IMR-90 (cell line): ENCODE measurements around the gene GPR176. TPM values are rescaled to one million over a fixed set of nuclear protein-coding genes. Genes with fewer than 3 reads are reported as not detected.

Source experiments
- ATAC-seq: fragments of 200-7000 bp; cut with Tn5 transposase; 2 replicates; pipeline ENCODE4 v1.9.1; 2020; ENCODE audit warnings: low read depth, mild to moderate bottlenecking, moderate library complexity
- BruUV-seq: library from RNA; stranded (reverse); fragments of 400-500 nt; replicated peaks from 2 replicates; lab custom pipeline; 2021; lab: Mats Ljungman, UMichigan
- CTCF ChIA-PET: fragments of 300-600 bp; formaldehyde crosslinking; extraction: SDS; loops from one replicate; lab custom pipeline; 2021; ENCODE audit warnings: antibody characterized with exemption; lab: Yijun Ruan, JAX
- POLR2A ChIA-PET: fragments of 300-600 bp; sonication (Branson Sonifier 250); formaldehyde crosslinking; loops from one replicate; lab custom pipeline; 2022; ENCODE audit warnings: antibody characterized with exemption; ENCODE audit not compliant: unreplicated experiment; lab: Charles Lee
- DNase-seq: peaks from one replicate; pipeline ENCODE4 v3.0.0; 2013
- H2AFZ ChIP-seq: replicated peaks from 2 replicates; pipeline ENCODE3; 2013; ENCODE audit warnings: low read length, mild to moderate bottlenecking; ENCODE audit not compliant: poor library complexity
- H2AK5ac ChIP-seq: 2 replicates; pipeline ENCODE4 v1.6.1; 2013; ENCODE audit warnings: low read depth, low read length, inconsistent platforms
- H2AK9ac ChIP-seq: replicated peaks from 2 replicates; pipeline ENCODE3; 2013; ENCODE audit warnings: mild to moderate bottlenecking, low read depth, low read length, moderate library complexity; ENCODE audit not compliant: poor library complexity
- H2BK120ac ChIP-seq: 2 replicates; pipeline ENCODE4 v1.6.1; 2013; ENCODE audit warnings: low read depth, low read length, inconsistent platforms
- H2BK15ac ChIP-seq: 3 replicates; pipeline ENCODE4 v1.6.1; 2013; ENCODE audit warnings: low read depth, low read length, inconsistent platforms
- H2BK20ac ChIP-seq: 2 replicates; pipeline ENCODE4 v1.6.1; 2013; ENCODE audit warnings: low read depth, mild to moderate bottlenecking, inconsistent platforms, low read length, moderate library complexity
- H2BK5ac ChIP-seq: 2 replicates; pipeline ENCODE4 v1.6.1; 2013; ENCODE audit warnings: mild to moderate bottlenecking, low read depth, low read length, inconsistent platforms; ENCODE audit not compliant: poor library complexity, severe bottlenecking
- H3K14ac ChIP-seq: replicated peaks from 2 replicates; pipeline ENCODE4 v1.6.1; 2013; ENCODE audit warnings: low read depth, low read length, inconsistent platforms
- H3K18ac ChIP-seq: 2 replicates; pipeline ENCODE4 v1.6.1; 2013; ENCODE audit warnings: low read depth, low read length, control low read depth
- H3K23ac ChIP-seq: 2 replicates; pipeline ENCODE4 v1.6.1; 2013; ENCODE audit warnings: low read depth, low read length, inconsistent platforms
- H3K27ac ChIP-seq: 2 replicates; pipeline ENCODE4 v1.5.1; 2013; ENCODE audit warnings: mild to moderate bottlenecking, control low read depth, low read length; ENCODE audit not compliant: insufficient read depth
- H3K27me3 ChIP-seq: 2 replicates; pipeline ENCODE4 v1.6.1; 2013; ENCODE audit warnings: low read length; ENCODE audit not compliant: control insufficient read depth, insufficient read depth
- H3K36me3 ChIP-seq: 2 replicates; pipeline ENCODE4 v1.6.1; 2013; ENCODE audit warnings: low read length, mixed read lengths; ENCODE audit not compliant: control insufficient read depth, insufficient read depth
- H3K4ac ChIP-seq: 2 replicates; pipeline ENCODE4 v1.6.1; 2013; ENCODE audit warnings: low read depth, low read length, inconsistent platforms
- H3K4me1 ChIP-seq: 2 replicates; pipeline ENCODE4 v1.6.1; 2013; ENCODE audit warnings: low read length, mixed read lengths; ENCODE audit not compliant: control insufficient read depth, insufficient read depth
- H3K4me2 ChIP-seq: 2 replicates; pipeline ENCODE4 v1.6.1; 2013; ENCODE audit warnings: low read depth, mild to moderate bottlenecking, control low read depth, low read length, moderate library complexity
- H3K4me3 ChIP-seq: 2 replicates; pipeline ENCODE4 v1.5.1; 2013; ENCODE audit warnings: low read depth, mild to moderate bottlenecking, control low read depth, low read length, moderate library complexity; ENCODE audit not compliant: insufficient read depth
- H3K56ac ChIP-seq: 2 replicates; pipeline ENCODE4 v1.6.1; 2013; ENCODE audit warnings: low read length, inconsistent platforms; ENCODE audit not compliant: insufficient read depth; ENCODE audit errors: extremely low read depth
- H3K79me1 ChIP-seq, 2 experiments: 2 replicates each; pipeline ENCODE4 v1.6.1; 2013; ENCODE audit warnings: low read length in 2 of 2, inconsistent platforms in 1 of 2, low read depth in 1 of 2
- H3K9ac ChIP-seq: 2 replicates; pipeline ENCODE4 v1.6.1; 2013; ENCODE audit warnings: low read depth, low read length, control low read depth
- H3K9me1 ChIP-seq: 2 replicates; pipeline ENCODE4 v1.6.1; 2013; ENCODE audit warnings: low read length, inconsistent platforms; ENCODE audit not compliant: insufficient read depth
- H3K9me3 ChIP-seq: 2 replicates; pipeline ENCODE4 v1.6.1; 2013; ENCODE audit warnings: low read length; ENCODE audit not compliant: control insufficient read depth, insufficient read depth
- H4K20me1 ChIP-seq: 2 replicates; pipeline ENCODE4 v1.6.1; 2013; ENCODE audit warnings: low read length, inconsistent platforms; ENCODE audit not compliant: insufficient read depth
- H4K5ac ChIP-seq: 2 replicates; pipeline ENCODE4 v1.6.1; 2013; ENCODE audit warnings: mild to moderate bottlenecking, low read depth, low read length, control low read depth
- H4K8ac ChIP-seq, 2 experiments: 2 replicates each; pipeline ENCODE4 v1.6.1; 2013; ENCODE audit warnings: low read depth in 2 of 2, low read length in 2 of 2, control low read depth in 1 of 2, inconsistent platforms in 1 of 2
- H4K91ac ChIP-seq: 2 replicates; pipeline ENCODE4 v1.6.1; 2013; ENCODE audit warnings: low read depth, low read length, inconsistent platforms; ENCODE audit not compliant: insufficient read depth
- BHLHE40 ChIP-seq: fragments of 150-350 bp; IDR thresholded peaks from 2 replicates; pipeline ENCODE4 v1.6.1; 2016; ENCODE audit warnings: mild to moderate bottlenecking, low read depth, low read length
- CEBPB ChIP-seq: IDR thresholded peaks from 2 replicates; pipeline ENCODE4 v1.6.1; 2012; ENCODE audit warnings: low read depth, low read length, improper control_type of control experiment
- WGBS, 2 experiments: methylation state at CpG; one replicate each; pipeline versions ENCODE4 v1.1.5 to v1.1.7; 2013; ENCODE audit warnings: missing lambda C conversion rate in 2 of 2; ENCODE audit not compliant: insufficient read length in 1 of 2; ENCODE audit errors: extremely low coverage in 2 of 2; 5-methylcytosine and 5-hydroxymethylcytosine counted together
- dilution Hi-C: fragments of 300-500 bp; cut with HindIII; formaldehyde crosslinking; loops from one replicate; pipeline ENCODE4 v1.14.3; 2018; ENCODE audit warnings: low sequenced_read_pairs; ENCODE audit not compliant: unreplicated experiment
- in situ Hi-C: fragments of 300-500 bp; cut with MboI; formaldehyde crosslinking; loops from 3 replicates; pipeline ENCODE4 v1.14.3; 2019; ENCODE audit warnings: low sequenced_read_pairs, inconsistent platforms, mixed read lengths
- intact Hi-C: fragments of 100-400 bp; cut with micrococcal nuclease; formaldehyde crosslinking; loops from 2 replicates; pipeline ENCODE4 v1.10.0; 2022
- polyA plus RNA-seq, 3 experiments: library from polyadenylated mRNA; depleted of rRNA; stranded (reverse); fragments of >200 nt; gene quantifications; 2 replicates each; pipeline ENCODE4 v1.2.3, GENCODE V29; 2012; ENCODE audit warnings: low replicate concordance in 1 of 3
- total RNA-seq: library from RNA; depleted of rRNA; stranded (reverse); fragments of >200 nt; gene quantifications from 2 replicates; pipeline ENCODE4 v1.2.3, GENCODE V29; 2012

The GPR176 gene
- total and polyA plus RNA-seq, 2 of the 4 experiments (the other 2 are of a cell fraction) = 114 to 246 TPM

GRCh38 chr15:39878406-39878785 lies 41.7 kb downstream of the GPR176 start:
- H2AK5ac ChIP-seq = peak overlapping the region; percentile 83
- H2AK9ac ChIP-seq = no peak overlapping the region
- H3K56ac ChIP-seq = no peak overlapping the region
- no TSS peak for BruUV-seq
- ChIA-PET CTCF (interaction anchor here (1.0 kb wide), 1 partner anchor 10 kb away, joined by 3 read pairs; no protein-coding TSS in a partner anchor), POLR2A (no interaction called here)
- no peak overlapping the region for H3K9ac ChIP-seq
- H3K9me3 ChIP-seq = no peaks in the 10 kb centered on the region
- intact Hi-C loops (no loop called here), in situ Hi-C loops (no loop called here), dilution Hi-C loops (no loop called here)
- ATAC-seq (peak; percentile 16), DNase-seq (peak; percentile 56)
- peak overlapping the region; percentile 36 to 68; a peak in 2 of 4 replicates for H4K8ac ChIP-seq
- H4K20me1 ChIP-seq = peaks cover 74% of the 10 kb centered on the region; the same call in 1 of the 2 replicates
- peak overlapping the region; percentile 99 for H2BK5ac ChIP-seq
- no peak overlapping the region for H2AFZ ChIP-seq
- peak overlapping the region; percentile 82 for H4K91ac ChIP-seq
- peak overlapping the region; percentile 75; the same call in 1 of the 2 replicates for H3K4me2 ChIP-seq
- peak overlapping the region; percentile 60 for H2BK20ac ChIP-seq
- H3K18ac ChIP-seq = peak overlapping the region; percentile 85
- H3K4me3 ChIP-seq = no peak overlapping the region
- TF ChIP-seq CEBPB (peak; percentile 20; the same call in 1 of the 2 replicates), BHLHE40 (no peak)
- peak overlapping the region; percentile 72; the same call in 1 of the 2 replicates for H4K5ac ChIP-seq
- peak overlapping the region; percentile 55 for H3K27ac ChIP-seq
- peak overlapping the region; percentile 87 for H3K14ac ChIP-seq
- H2BK120ac ChIP-seq = peak overlapping the region; percentile 92
- peaks cover 18% of the 10 kb centered on the region for H3K4me1 ChIP-seq
- peak overlapping the region; percentile 74; the same call in 1 of the 2 replicates for H3K4ac ChIP-seq
- WGBS, 2 experiments = no CpG with 5 or more reads among the region's 1 CpG
- 0 out of 2 replicates have a peak, but pooled peaks cover 2% of the 10 kb centered on the region for H3K36me3 ChIP-seq
- H3K9me1 ChIP-seq = peaks cover 32% of the 10 kb centered on the region
- H3K23ac ChIP-seq = peak overlapping the region; percentile 70; the same call in 1 of the 2 replicates
- peak overlapping the region; percentile 97; the same call in 2 of the 3 replicates for H2BK15ac ChIP-seq
- peaks cover 37 to 87% of the 10 kb centered on the region in 2 experiments for H3K79me1 ChIP-seq
- H3K27me3 ChIP-seq = no peaks in the 10 kb centered on the region
